ENCODE data around the gene TBX4. TPM values are rescaled to one million over a fixed set of nuclear protein-coding genes. Genes with fewer than 3 reads are reported as not detected.

Gene TBX4
- total and polyA plus RNA-seq, 2 of the 13 experiments (the other 11 are each of a cell fraction or from before 2014, with no cell fraction given) = 0.11 to 1.1 TPM

- TF ChIP-seq ZNF572 (CRISPR knock-in tag; IDR thresholded peaks at IDR 0.05) (no peak), SRSF1 (optimal IDR thresholded peaks at IDR 0.05; ENCODE audit: low read depth, low read length) (no peak), ZNF879 (CRISPR knock-in tag; IDR thresholded peaks at IDR 0.05) (no peak), NR3C1 (CRISPR knock-in tag; IDR thresholded peaks at IDR 0.05) (no peak), ARNT2 (CRISPR knock-in tag; IDR thresholded peaks at IDR 0.05; ENCODE audit: low read depth) (no peak), LCORL (IDR thresholded peaks at IDR 0.05) (no peak), LCORL (CRISPR knock-in tag; IDR thresholded peaks at IDR 0.05) (no peak), AHR (CRISPR knock-in tag; IDR thresholded peaks at IDR 0.05) (no peak), ZNF788 (CRISPR knock-in tag; IDR thresholded peaks at IDR 0.05; ENCODE audit: borderline replicate concordance) (0 out of 2 replicates have a peak, but pooled peaks have one; percentile 30), ZNF318 (CRISPR knock-in tag; IDR thresholded peaks at IDR 0.05) (no peak), ZNF484 (CRISPR knock-in tag; IDR thresholded peaks at IDR 0.05; ENCODE audit: borderline replicate concordance, low read depth) (no peak), ZNF768 (CRISPR knock-in tag; IDR thresholded peaks at IDR 0.05) (peak; percentile 26; the same call in 1 of the 2 replicates), ZNF790 (CRISPR knock-in tag; IDR thresholded peaks at IDR 0.05; ENCODE audit: borderline replicate concordance) (no peak), SRSF4 (IDR thresholded peaks at IDR 0.05; ENCODE audit: low read depth, low read length, poor library complexity, severe bottlenecking) (no peak), CAMTA2 (CRISPR knock-in tag; IDR thresholded peaks at IDR 0.05; ENCODE audit: borderline replicate concordance) (no peak)
- TF ChIP-seq, protein P1, sequence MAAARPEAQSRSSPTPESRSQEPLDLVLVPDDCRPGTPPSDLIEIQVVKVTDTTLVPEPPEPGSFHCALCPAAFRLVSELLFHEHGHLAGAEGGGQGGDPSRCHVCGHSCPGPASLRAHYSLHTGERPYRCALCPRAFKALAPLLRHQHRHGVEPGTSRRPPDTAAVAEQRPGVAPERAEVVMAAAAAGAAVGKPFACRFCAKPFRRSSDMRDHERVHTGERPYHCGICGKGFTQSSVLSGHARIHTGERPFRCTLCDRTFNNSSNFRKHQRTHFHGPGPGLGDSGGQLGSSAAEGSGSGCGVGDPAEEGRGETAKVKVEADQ (CRISPR knock-in tag; IDR thresholded peaks at IDR 0.05; ENCODE audit: borderline replicate concordance) = no peak
- TF ChIP-seq, protein P2, sequence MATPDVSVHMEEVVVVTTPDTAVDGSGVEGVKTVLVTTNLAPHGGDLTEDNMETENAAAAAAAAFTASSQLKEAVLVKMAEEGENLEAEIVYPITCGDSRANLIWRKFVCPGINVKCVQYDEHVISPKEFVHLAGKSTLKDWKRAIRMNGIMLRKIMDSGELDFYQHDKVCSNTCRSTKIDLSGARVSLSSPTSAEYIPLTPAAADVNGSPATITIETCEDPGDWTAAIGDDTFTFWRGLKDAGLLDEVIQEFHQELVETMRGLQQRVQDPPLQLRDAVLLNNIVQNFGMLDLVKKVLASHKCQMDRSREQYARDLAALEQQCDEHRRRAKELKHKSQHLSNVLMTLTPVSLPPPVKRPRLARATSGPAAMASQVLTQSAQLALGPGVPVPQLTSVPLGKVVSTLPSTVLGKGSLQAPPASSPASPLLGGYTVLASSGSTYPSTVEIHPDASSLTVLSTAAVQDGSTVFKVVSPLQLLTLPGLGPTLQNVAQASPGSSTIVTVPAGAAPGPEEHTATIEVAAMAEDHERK (CRISPR knock-in tag; IDR thresholded peaks at IDR 0.05; ENCODE audit: low read depth) = no peak
Observed at GRCh38 chr17:61410141-61411010, 41.8 kb upstream of the TBX4 start (continued).

Measured in HepG2 (cell line).